Left lung (tissue), 10 donors: ENCODE data around the gene FCRL6. TPM values are rescaled to one million over a fixed set of nuclear protein-coding genes. Genes with fewer than 3 reads are reported as not detected.

Source experiments
- ATAC-seq: fragments of 200-7000 bp; cut with Tn5 transposase; one replicate; pipeline ENCODE4 v1.9.1; 2020; ENCODE audit warnings: moderate library complexity
- DNase-seq, 4 donors: peaks; one replicate each; pipeline ENCODE4 v3.0.0-alpha.2; 2013 to 2020
- H3K27ac ChIP-seq, 2 donors: fragments of 200-600 bp; sonication (generic) in 1 of 2; one replicate each; pipeline versions ENCODE4 v1.5.0 to v1.8.0; 2020 to 2021
- H3K27me3 ChIP-seq, 2 donors: fragments of 200-600 bp; sonication (generic) in 1 of 2; one replicate each; pipeline versions ENCODE4 v1.5.0 to v1.8.0; 2020 to 2021
- H3K36me3 ChIP-seq, 2 donors: fragments of 200-600 bp; sonication (generic) in 1 of 2; one replicate each; pipeline versions ENCODE4 v1.5.0 to v1.8.0; 2020 to 2021
- H3K4me1 ChIP-seq, 2 donors: fragments of 200-600 bp; one replicate each; pipeline ENCODE4 v1.8.0; 2021
- H3K4me3 ChIP-seq, 2 donors: fragments of 200-600 bp; sonication (generic) in 1 of 2; one replicate each; pipeline versions ENCODE4 v1.5.0 to v1.8.0; 2020 to 2021; ENCODE audit warnings: mild to moderate bottlenecking in 1 of 2
- H3K9me3 ChIP-seq, 2 donors: fragments of 200-600 bp; sonication (generic) in 1 of 2; one replicate each; pipeline versions ENCODE4 v1.5.0 to v1.8.0; 2020 to 2021
- CTCF ChIP-seq, 2 donors: fragments of 200-600 bp; sonication (generic) in 1 of 2; IDR thresholded peaks; one replicate each; pipeline versions ENCODE4 v1.5.0 to v1.8.0; 2021; ENCODE audit warnings: antibody characterized with exemption in 2 of 2
- intact Hi-C, 2 donors: fragments of 100-400 bp; cut with DNase I; formaldehyde crosslinking; loops; one replicate each; pipeline versions ENCODE4 v1.11.2 to v1.14.2; 2022
- polyA plus RNA-seq, 6 donors: library from polyadenylated mRNA; unstranded; fragments of 120-200 nt; gene quantifications; one replicate each; pipeline ENCODE4 v1.2.1, GENCODE V29; 2013; ENCODE audit not compliant: insufficient read length in 6 of 6
- total RNA-seq, 2 donors: library from RNA; stranded (reverse); fragmentation: NEBNext Ultra II Directional; extraction: Animal tissue kit (Norgen Biotek cat#: 25700); gene quantifications; one replicate each; pipeline ENCODE4 v1.2.1, GENCODE V29; 2021
- donor health status: DM: no; HTN: yes; CAD: no.
- donor health status: DM: no; HTN: no; CAD: no.

Gene FCRL6
- total and polyA plus RNA-seq, 8 donors, result 0.38 to 2.2 (median 0.50) TPM

- no peak overlapping the region for H3K27ac ChIP-seq
- intact Hi-C loops, result no loop called here
- ATAC-seq, result no peak
- H3K27me3 ChIP-seq, result no peaks in the 10 kb centered on the region
- H3K4me3 ChIP-seq, result no peak overlapping the region
- DNase-seq, result no peak
- H3K36me3 ChIP-seq, result no peaks in the 10 kb centered on the region
- TF ChIP-seq CTCF (IDR thresholded peaks at IDR 0.05), result no peak
- H3K9me3 ChIP-seq, result no peaks in the 10 kb centered on the region
- peaks cover 0 to 47% of the 10 kb centered on the region in 2 donors for H3K4me1 ChIP-seq
Measured at GRCh38 chr1:159851407-159851806, 49.2 kb downstream of the FCRL6 start.

- no peaks in the 10 kb centered on the region for H3K27me3 ChIP-seq
- H3K36me3 ChIP-seq, result no peaks in the 10 kb centered on the region
- H3K4me1 ChIP-seq, result peaks cover 0 to 39% of the 10 kb centered on the region in 2 donors
- no peak for DNase-seq
- H3K9me3 ChIP-seq, result no peaks in the 10 kb centered on the region
- peak overlapping the region; percentile 63 to 75 for H3K4me3 ChIP-seq
- no peak for TF ChIP-seq CTCF (IDR thresholded peaks at IDR 0.05)
- H3K27ac ChIP-seq, result peak overlapping the region; percentile 91 to 96
- intact Hi-C loops, result no loop called here
- ATAC-seq, result no peak
Measured at GRCh38 chr1:159853417-159854115, 51.4 kb downstream of the FCRL6 start.

GRCh38 chr1:159854116-159854692 is 52.0 kb downstream of the FCRL6 start:
- intact Hi-C loops, result no loop called here
- peaks cover 0 to 37% of the 10 kb centered on the region in 2 donors for H3K4me1 ChIP-seq
- ATAC-seq (peak; percentile 89), DNase-seq (peak in 3 of 4 donors; percentile 74 to 91 (median 85))
- no peaks in the 10 kb centered on the region for H3K36me3 ChIP-seq
- no peaks in the 10 kb centered on the region for H3K9me3 ChIP-seq
- peak overlapping the region; percentile 91 to 96 for H3K27ac ChIP-seq
- no peaks in the 10 kb centered on the region for H3K27me3 ChIP-seq
- peak overlapping the region; percentile 63 to 75 for H3K4me3 ChIP-seq
- TF ChIP-seq CTCF (IDR thresholded peaks at IDR 0.05), result no peak

- intact Hi-C loops, result no loop called here
Measured at GRCh38 chr1:159854693-159855192, 52.6 kb downstream of the FCRL6 start.

More at GRCh38 chr1:159854693-159855192, 52.6 kb downstream of the FCRL6 start:
- H3K27me3 ChIP-seq, result no peaks in the 10 kb centered on the region
- TF ChIP-seq CTCF (IDR thresholded peaks at IDR 0.05), result peak in 1 of 2 donors; percentile 32
- DNase-seq, result peak; percentile 78 to 96 (median 90)
- peak overlapping the region; percentile 63 to 75 for H3K4me3 ChIP-seq
- peak overlapping the region; percentile 91 to 96 for H3K27ac ChIP-seq
- peaks cover 0 to 32% of the 10 kb centered on the region in 2 donors for H3K4me1 ChIP-seq
- no peaks in the 10 kb centered on the region for H3K9me3 ChIP-seq
- H3K36me3 ChIP-seq, result no peaks in the 10 kb centered on the region
- ATAC-seq, result peak; percentile 96
